Thymus (tissue), 11 donors: Measurements from ENCODE around the gene EFEMP2. TPM values are rescaled to one million over a fixed set of nuclear protein-coding genes. Genes with fewer than 3 reads are reported as not detected.
"Not testable (repeated sequence)": the region's sequence is repeated elsewhere in the genome, so short reads cannot be mapped to it uniquely, and the experiment has no call there.

Experiments
- DNase-seq, 9 donors: peaks; one replicate each; pipeline ENCODE4 v3.0.0-alpha.2; 2013; ENCODE audit warnings: low spot score in 9 of 9, low read depth in 6 of 9, missing footprints in 1 of 9
- H3K27ac ChIP-seq, 2 donors: one replicate each; pipeline ENCODE4 v1.5.1; 2013; ENCODE audit warnings: control low read depth in 1 of 2, low read depth in 1 of 2, low read length in 1 of 2, mild to moderate bottlenecking in 1 of 2, moderate library complexity in 1 of 2
- H3K27me3 ChIP-seq, 2 donors: one replicate each; pipeline ENCODE4 v1.5.1; 2013; ENCODE audit warnings: low read length in 1 of 2; ENCODE audit not compliant: control insufficient read depth in 2 of 2, insufficient read depth in 1 of 2
- H3K36me3 ChIP-seq, 2 donors: one replicate each; pipeline ENCODE4 v1.5.1; 2013; ENCODE audit warnings: low read length in 1 of 2, mild to moderate bottlenecking in 1 of 2, moderate library complexity in 1 of 2; ENCODE audit not compliant: control insufficient read depth in 2 of 2, insufficient read depth in 2 of 2
- H3K4me1 ChIP-seq, 2 donors: one replicate each; pipeline ENCODE4 v1.5.1; 2013; ENCODE audit warnings: low read length in 2 of 2; ENCODE audit not compliant: control insufficient read depth in 2 of 2, insufficient read depth in 2 of 2
- H3K4me3 ChIP-seq, 2 donors: one replicate each; pipeline ENCODE4 v1.5.1; 2013; ENCODE audit warnings: low read length in 2 of 2, control low read depth in 1 of 2, mild to moderate bottlenecking in 1 of 2
- H3K9me3 ChIP-seq, 2 donors: one replicate each; pipeline ENCODE4 v1.5.1; 2013; ENCODE audit warnings: low read length in 1 of 2, mild to moderate bottlenecking in 1 of 2; ENCODE audit not compliant: control insufficient read depth in 2 of 2, insufficient read depth in 1 of 2
- WGBS: extraction: QIAGEN DNeasy Blood & Tissue Kit; methylation state at CpG from one replicate; pipeline ENCODE4 v1.1.7; 2013; 5-methylcytosine and 5-hydroxymethylcytosine counted together
- polyA plus RNA-seq: library from polyadenylated mRNA; stranded (reverse); fragments of 200-250 nt; gene quantifications from one replicate; pipeline ENCODE4 v1.2.3, GENCODE V29; 2013
- total RNA-seq: library from RNA; stranded (reverse); fragments of 120-200 nt; gene quantifications from one replicate; pipeline ENCODE4 v1.2.4, GENCODE V29; 2013
- donor health status: healthy.

The EFEMP2 gene
- total and polyA plus RNA-seq, 2 donors = 11.9 to 41.8 TPM

- no peak for DNase-seq
- WGBS = 97% methylated on average over 14 of the region's 14 CpGs
- H3K4me1 ChIP-seq = peaks cover 42 to 58% of the 10 kb centered on the region in 2 donors
- peaks cover 22 to 52% of the 10 kb centered on the region in 2 donors for H3K27me3 ChIP-seq
- H3K9me3 ChIP-seq = no peaks in the 10 kb centered on the region
- no peak overlapping the region for H3K27ac ChIP-seq
- H3K4me3 ChIP-seq = no peak overlapping the region
- no peaks in the 10 kb centered on the region for H3K36me3 ChIP-seq
These were observed 23.7 kb upstream of the EFEMP2 start for GRCh38 chr11:65896034-65896999.

DNA sequence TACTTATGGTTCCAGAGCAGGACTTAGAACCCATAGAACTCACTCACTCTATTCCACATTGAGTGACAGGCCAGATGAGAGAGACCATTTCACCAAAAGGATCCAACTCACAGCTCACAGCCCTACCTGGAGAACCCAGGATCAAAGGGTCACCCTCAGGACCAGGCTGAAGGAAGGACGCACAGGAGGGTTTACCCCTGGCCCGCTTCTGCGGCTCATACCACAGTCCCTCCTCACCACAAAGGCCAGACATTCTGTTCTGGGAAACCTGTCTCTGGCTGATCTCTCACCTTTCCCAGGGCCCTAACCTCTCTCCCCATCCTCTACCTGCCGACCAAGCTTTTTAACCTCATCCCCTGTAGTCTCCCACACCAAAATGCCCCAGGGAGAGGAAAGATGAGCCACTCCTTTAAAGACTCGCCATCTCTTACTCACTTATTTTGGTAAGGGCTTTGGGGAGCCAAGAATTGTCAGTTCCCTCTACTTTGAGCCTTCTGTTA, 22.9 kb upstream of the EFEMP2 start:
- 97% methylated on average over 5 of the region's 5 CpGs for WGBS
- Histone ChIP-seq H3K9me3 (no peaks in the 10 kb centered on the region), H3K4me3 (no peak overlapping the region), H3K36me3 (no peaks in the 10 kb centered on the region), H3K27ac (no peak overlapping the region), H3K27me3 (peaks cover 18 to 44% of the 10 kb centered on the region in 2 donors), H3K4me1 (peaks cover 40 to 55% of the 10 kb centered on the region in 2 donors)
- no peak for DNase-seq

DNA sequence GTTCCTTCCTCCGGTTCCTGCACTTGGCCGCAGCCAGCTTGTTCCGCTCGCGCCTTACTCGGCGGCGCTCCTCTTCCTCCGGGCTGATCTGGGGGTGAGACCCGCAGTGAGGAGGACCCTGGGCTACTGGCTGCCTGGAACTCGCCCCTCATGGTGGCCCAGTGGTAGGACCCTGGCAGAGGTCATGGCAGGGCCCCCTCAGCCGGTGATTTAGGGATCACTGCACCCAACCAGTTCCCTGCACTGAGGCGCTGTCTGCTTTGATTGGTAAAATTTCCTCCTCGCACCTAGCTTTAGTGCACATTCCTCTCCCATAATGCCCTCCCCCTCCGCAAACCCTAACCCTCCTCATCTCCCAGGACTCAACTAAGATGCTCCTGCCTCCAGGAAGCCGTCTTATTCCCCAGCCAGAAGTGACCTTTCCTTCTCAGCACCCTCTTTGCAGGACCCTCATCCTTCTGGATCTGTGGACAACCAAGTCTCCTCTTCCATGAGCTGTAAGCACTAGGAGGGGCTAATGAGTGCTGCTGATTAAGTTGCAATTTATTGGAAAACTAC, 21.5 kb upstream of the EFEMP2 start:
- Histone ChIP-seq H3K4me1 (peaks cover 39 to 54% of the 10 kb centered on the region in 2 donors), H3K36me3 (no peaks in the 10 kb centered on the region), H3K27me3 (peaks cover 9 to 30% of the 10 kb centered on the region in 2 donors), H3K9me3 (no peaks in the 10 kb centered on the region), H3K27ac (peak overlapping the region; percentile 68 to 71), H3K4me3 (peak overlapping the region; percentile 30 to 40)
- peak in 1 of 9 donors; percentile 49 for DNase-seq
- WGBS = 14% methylated on average over 16 of the region's 16 CpGs

- H3K27me3 ChIP-seq = peaks cover 0 to 16% of the 10 kb centered on the region in 2 donors
- 88% methylated on average over 10 of the region's 10 CpGs for WGBS
- no peaks in the 10 kb centered on the region for H3K36me3 ChIP-seq
- H3K9me3 ChIP-seq = peaks cover 0 to 3% of the 10 kb centered on the region in 2 donors
- H3K4me3 ChIP-seq = peak overlapping the region in 1 of 2 donors; percentile 40
- no peak for DNase-seq
- no peak overlapping the region for H3K27ac ChIP-seq
- peaks cover 37 to 57% of the 10 kb centered on the region in 2 donors for H3K4me1 ChIP-seq
These were observed 20.2 kb upstream of the EFEMP2 start for GRCh38 chr11:65892661-65893317.

DNA sequence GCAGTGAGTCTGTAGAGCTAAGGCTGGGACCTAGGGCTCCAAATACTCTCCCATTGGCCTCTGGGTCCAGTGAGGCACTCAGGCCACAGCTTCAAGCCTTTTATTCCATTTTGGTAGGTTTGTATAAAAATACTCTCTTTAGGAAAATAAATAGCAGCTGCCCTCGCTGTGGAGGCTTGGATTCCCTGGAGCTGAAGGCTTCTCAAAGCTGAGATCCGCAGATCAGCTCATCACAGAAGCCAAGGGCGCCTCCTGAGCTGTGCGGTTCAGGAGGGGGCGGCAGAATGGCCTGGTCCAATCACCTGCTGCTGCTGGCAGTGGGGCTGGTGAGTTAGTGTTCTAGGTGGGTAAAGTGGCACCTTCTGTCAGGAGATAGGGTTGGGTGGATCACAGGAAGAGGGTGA, 19.5 kb upstream of the EFEMP2 start:
- peaks cover 0 to 11% of the 10 kb centered on the region in 2 donors for H3K27me3 ChIP-seq
- peaks cover 37 to 63% of the 10 kb centered on the region in 2 donors for H3K4me1 ChIP-seq
- peak overlapping the region in 1 of 2 donors; percentile 80 for H3K4me3 ChIP-seq
- not testable (repeated sequence) for H3K36me3 ChIP-seq, H3K9me3 ChIP-seq, DNase-seq
- H3K27ac ChIP-seq = peak overlapping the region in 1 of 2 donors; percentile 95
- 84% methylated on average over 5 of the region's 5 CpGs for WGBS

- Histone ChIP-seq H3K9me3 (peaks cover 0 to 7% of the 10 kb centered on the region in 2 donors), H3K36me3 (peaks cover 3 to 6% of the 10 kb centered on the region in 2 donors), H3K27me3 (peaks cover 0 to 6% of the 10 kb centered on the region in 2 donors), H3K27ac (peak overlapping the region; percentile 93 to 95), H3K4me1 (peaks cover 37 to 65% of the 10 kb centered on the region in 2 donors), H3K4me3 (peak overlapping the region; percentile 73 to 80)
- 3% methylated on average over 57 of the region's 57 CpGs for WGBS
- peak in 3 of 9 donors; percentile 45 to 70 (median 50) for DNase-seq
These were observed 18.9 kb upstream of the EFEMP2 start for GRCh38 chr11:65891219-65892136.

DNA sequence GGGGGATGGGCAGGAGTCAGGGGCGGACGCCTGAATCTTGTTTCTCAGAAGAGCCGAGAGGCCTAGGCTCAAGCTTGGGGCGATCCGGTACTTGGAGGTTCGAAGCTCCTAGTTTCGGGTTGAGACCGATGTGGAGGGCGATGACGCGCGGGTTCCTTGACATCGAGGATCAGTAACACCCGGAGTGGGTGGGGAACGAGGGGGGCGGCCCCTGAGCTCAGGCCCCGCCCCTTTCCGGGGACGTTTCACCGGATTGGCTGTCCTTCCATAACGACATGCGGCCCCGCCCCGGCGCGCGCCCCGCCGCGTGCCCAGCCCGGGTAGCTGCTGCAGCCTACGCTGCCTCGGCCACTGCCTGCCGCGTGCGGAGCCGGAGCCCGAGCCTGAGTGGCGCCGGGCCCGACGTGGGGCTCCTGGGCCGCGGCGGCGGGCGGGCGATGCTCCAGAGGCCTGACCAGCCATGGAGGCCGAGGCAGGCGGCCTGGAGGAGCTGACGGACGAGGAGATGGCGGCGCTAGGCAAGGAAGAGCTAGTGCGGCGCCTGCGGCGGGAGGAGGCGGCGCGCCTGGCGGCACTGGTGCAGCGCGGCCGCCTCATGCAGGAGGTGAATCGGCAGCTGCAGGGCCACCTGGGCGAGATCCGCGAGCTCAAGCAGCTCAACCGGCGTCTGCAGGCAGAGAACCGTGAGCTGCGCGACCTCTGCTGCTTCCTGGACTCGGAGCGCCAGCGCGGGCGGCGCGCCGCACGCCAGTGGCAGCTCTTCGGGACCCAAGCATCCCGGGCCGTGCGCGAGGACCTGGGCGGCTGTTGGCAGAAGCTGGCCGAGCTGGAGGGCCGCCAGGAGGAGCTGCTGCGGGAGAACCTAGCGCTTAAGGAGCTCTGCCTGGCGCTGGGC, 18.0 kb upstream of the EFEMP2 start, which contains the start of gene CCDC85B:
TSS of gene CCDC85B (plus strand) at position 350 of the 895 bp plus-strand sequence. CDS start at position 461, 111 bp downstream.
- WGBS = under 1% methylated on average over 94 of the region's 94 CpGs
- peak; percentile 86 to 98 (median 96) for DNase-seq
- Histone ChIP-seq H3K9me3 (peaks cover 0 to 7% of the 10 kb centered on the region in 2 donors), H3K36me3 (peaks cover 3 to 13% of the 10 kb centered on the region in 2 donors), H3K27ac (peak within 1 kb of the TSS; percentile 93 to 95), H3K27me3 (peaks cover 0 to 2% of the 10 kb centered on the region in 2 donors), H3K4me3 (peak within 1 kb of the TSS; percentile 73 to 90), H3K4me1 (peaks cover 37 to 65% of the 10 kb centered on the region in 2 donors)
